NCI-H2029 (cell line): ENCODE results near the gene BRI3BP.
"Not testable (repeated sequence)": the region's sequence is repeated elsewhere in the genome, so short reads cannot be mapped to it uniquely, and the experiment has no call there.

Source experiments
- DNase-seq: peaks from one replicate; lab custom pipeline; 2025; lab: John Stamatoyannopoulos, UW

Gene BRI3BP

GRCh38 chr12:125023065-125023464, 29.6 kb downstream of the BRI3BP start:
- DNase-seq = no peak

- DNase-seq = no peak
Measured at GRCh38 chr12:125024949-125025563, 31.6 kb downstream of the BRI3BP start.

- DNase-seq = no peak
Measured at GRCh38 chr12:125025606-125026235, 32.3 kb downstream of the BRI3BP start.

- DNase-seq = no peak
Measured at GRCh38 chr12:125028106-125028505, 34.7 kb downstream of the BRI3BP start.

- no peak for DNase-seq
Measured at GRCh38 chr12:125029761-125030358, 36.4 kb downstream of the BRI3BP start.

- DNase-seq = not testable (repeated sequence)
Measured at GRCh38 chr12:125031471-125031870, 38.0 kb downstream of the BRI3BP start.

GRCh38 chr12:125032466-125033152, 39.2 kb downstream of the BRI3BP start:
- DNase-seq = no peak

GRCh38 chr12:125033288-125033687, 39.8 kb downstream of the BRI3BP start:
- DNase-seq = no peak

GRCh38 chr12:125038976-125039625, 45.7 kb downstream of the BRI3BP start:
- no peak for DNase-seq

- DNase-seq = no peak
Measured at GRCh38 chr12:125049093-125049458, 55.6 kb downstream of the BRI3BP start.

GRCh38 chr12:125050446-125050845, 57.0 kb downstream of the BRI3BP start:
- DNase-seq = no peak

- DNase-seq = no peak
Measured at GRCh38 chr12:125050868-125051267, 57.4 kb downstream of the BRI3BP start.

- no peak for DNase-seq
Measured at GRCh38 chr12:125053821-125054220, 60.4 kb downstream of the BRI3BP start.

GRCh38 chr12:125055591-125055990, 62.1 kb downstream of the BRI3BP start:
- DNase-seq = no peak

GRCh38 chr12:125056306-125056705, 62.9 kb downstream of the BRI3BP start:
- no peak for DNase-seq

GRCh38 chr12:125057708-125058107, 64.3 kb downstream of the BRI3BP start:
- no peak for DNase-seq

GRCh38 chr12:125061229-125061628, 67.8 kb downstream of the BRI3BP start:
- no peak for DNase-seq

- not testable (repeated sequence) for DNase-seq
Measured at GRCh38 chr12:125063522-125063921, 70.1 kb downstream of the BRI3BP start.

GRCh38 chr12:125064492-125064891, 71.0 kb downstream of the BRI3BP start:
- no peak for DNase-seq

- peak; percentile 83 for DNase-seq
Measured at GRCh38 chr12:125065021-125065918, 71.8 kb downstream of the BRI3BP start, which contains the start of gene AACS. Gene AACS (plus strand): TSS chr12:125065435. CDS start chr12:125065585, 150 bp downstream.

- no peak for DNase-seq
Measured at GRCh38 chr12:125065919-125066570, 72.6 kb downstream of the BRI3BP start.
